Spleen (tissue), 11 donors: ENCODE results near the gene TNFRSF25. TPM values are rescaled to one million over a fixed set of nuclear protein-coding genes. Genes with fewer than 3 reads are reported as not detected.
A peak's percentile ranks its signal among the peaks of the same experiment; 100 is the strongest.
"Not testable (repeated sequence)": the region's sequence is repeated elsewhere in the genome, so short reads cannot be mapped to it uniquely, and the experiment has no call there.

ENCODE experiments used
- DNase-seq: peaks from one replicate; pipeline ENCODE4 v3.0.0-alpha.2; 2020
- H3K27ac ChIP-seq, 8 donors: fragments of 200-600 bp; sonication (generic) in 7 of 8; 1 replicate in 4 of 8; 2 replicates in 4 of 8; pipeline versions ENCODE4 v1.5.0 to v1.8.0; 2016 to 2021; ENCODE audit warnings: inconsistent platforms in 4 of 8, mild to moderate bottlenecking in 4 of 8, moderate library complexity in 1 of 8
- H3K27me3 ChIP-seq, 7 donors: fragments of 200-600 bp; sonication (generic) in 6 of 7; replicated peaks in 1 of 7; 1 replicate in 4 of 7; 2 replicates in 3 of 7; pipeline versions ENCODE4 v1.5.0 to v1.8.0; 2016 to 2021; ENCODE audit warnings: inconsistent platforms in 3 of 7, mild to moderate bottlenecking in 1 of 7
- H3K36me3 ChIP-seq, 6 donors: fragments of 200-600 bp; sonication (generic) in 5 of 6; 1 replicate in 4 of 6; 2 replicates in 2 of 6; pipeline versions ENCODE4 v1.5.0 to v1.8.0; 2016 to 2021; ENCODE audit warnings: inconsistent platforms in 2 of 6
- H3K4me1 ChIP-seq, 6 donors: fragments of 200-600 bp; sonication (generic) in 5 of 6; 1 replicate in 3 of 6; 2 replicates in 3 of 6; pipeline versions ENCODE4 v1.5.0 to v1.8.0; 2016 to 2021; ENCODE audit warnings: inconsistent platforms in 3 of 6
- H3K4me3 ChIP-seq, 8 donors: fragments of 200-600 bp; sonication (generic) in 7 of 8; 1 replicate in 4 of 8; 2 replicates in 4 of 8; pipeline versions ENCODE4 v1.5.0 to v1.8.0; 2016 to 2021; ENCODE audit warnings: inconsistent platforms in 4 of 8, mild to moderate bottlenecking in 4 of 8, moderate library complexity in 2 of 8
- H3K9me3 ChIP-seq, 8 donors: fragments of 200-600 bp; sonication (generic) in 7 of 8; 1 replicate in 4 of 8; 2 replicates in 4 of 8; pipeline versions ENCODE4 v1.5.0 to v1.8.0; 2016 to 2021; ENCODE audit warnings: inconsistent platforms in 4 of 8
- CTCF ChIP-seq, 11 experiments: fragments of 200-600 bp in 7 of 11; fragments of 450-650 bp in 4 of 11; sonication (generic) in 4 of 11; IDR thresholded peaks in 8 of 11; conservative IDR thresholded peaks in 3 of 11; 1 replicate in 7 of 11; 2 replicates in 4 of 11; pipeline versions ENCODE4 v1.4.0 to v1.8.0; 2016 to 2021; ENCODE audit warnings: antibody characterized with exemption in 11 of 11, inconsistent platforms in 4 of 11, mild to moderate bottlenecking in 1 of 11
- POLR2A ChIP-seq, 3 donors: fragments of 450-650 bp; IDR thresholded peaks; one replicate each; pipeline ENCODE4 v1.5.1; 2017; ENCODE audit warnings: antibody characterized with exemption in 3 of 3, mild to moderate bottlenecking in 1 of 3
- POLR2AphosphoS5 ChIP-seq, 3 donors: sonication (generic); formaldehyde crosslinking; IDR thresholded peaks; one replicate each; pipeline ENCODE4 v1.5.1; 2017; ENCODE audit warnings: antibody characterized with exemption in 3 of 3
- WGBS, 5 donors: extraction: QIAGEN DNeasy Blood & Tissue Kit in 3 of 5; methylation state at CpG; one replicate each; pipeline versions ENCODE4 v1.1.5 to v1.1.7; 2013 to 2018; 5-methylcytosine and 5-hydroxymethylcytosine counted together
- intact Hi-C: fragments of 100-400 bp; cut with DNase I; formaldehyde crosslinking; loops from one replicate; pipeline ENCODE4 v1.15.0; 2023; ENCODE audit warnings: low total_unique reads
- polyA plus RNA-seq, 3 donors: library from polyadenylated mRNA; stranded (reverse); fragments of 200-250 nt; gene quantifications; one replicate each; pipeline ENCODE4 v1.2.1, GENCODE V29; 2013
- total RNA-seq, 7 donors: library from RNA; depleted of rRNA in 3 of 7; stranded (reverse); fragments of >200 nt in 3 of 7; fragmentation: NEBNext Ultra II Directional in 4 of 7; extraction: Animal tissue kit (Norgen Biotek cat#: 25700) in 4 of 7; gene quantifications; one replicate each; pipeline versions ENCODE4 v1.1.0 to v1.2.1, GENCODE V29; 2016 to 2021
- donor health status: healthy with polysubstance abuse.
- donor health status: DM: no; HTN: no; CAD: no; lungs with moderate emphysema.
- donor health status: DM: no; HTN: no; CAD: no.
- donor health status: Bipolar disorder and iron deficiency.
- donor health status: healthy.
- donor health status: DM: no; HTN: no; CAD: no.
- donor health status: DM: yes; HTN: yes; CAD: no.

TNFRSF25 gene
- total and polyA plus RNA-seq, 10 donors: 30.9 to 147 (median 66.8) TPM

- intact Hi-C loops: no loop called here
- Histone ChIP-seq H3K9me3 (no peaks in the 10 kb centered on the region), H3K27me3 (peaks cover 0 to 48% (median 5%) of the 10 kb centered on the region in 7 donors), H3K27ac (peak overlapping the region in 7 of 8 donors; percentile 16 to 86 (median 82)), H3K4me1 (peaks cover 15 to 96% (median 69%) of the 10 kb centered on the region in 6 donors), H3K4me3 (peak overlapping the region; percentile 35 to 80 (median 49)), H3K36me3 (no peaks in the 10 kb centered on the region)
- DNase-seq: no peak
- TF ChIP-seq CTCF (IDR thresholded peaks at IDR 0.05 in 8 of 11, conservative IDR thresholded peaks at IDR 0.05 in 3 of 11) (no peak), POLR2A (IDR thresholded peaks at IDR 0.05) (no peak), POLR2AphosphoS5 (IDR thresholded peaks at IDR 0.05) (no peak)
- 34 to 40% (median 38%) methylated on average over 12 to 13 of the region's 13 CpGs for WGBS, 5 donors
Measured at GRCh38 chr1:6496365-6496721, 30.4 kb upstream of the TNFRSF25 start.

- WGBS, 5 donors: 65 to 70% (median 68%) methylated on average over 11 to 14 of the region's 14 CpGs
- TF ChIP-seq POLR2A (IDR thresholded peaks at IDR 0.05): no peak
- peak in 1 of 3 donors; percentile 8 for TF ChIP-seq POLR2AphosphoS5 (IDR thresholded peaks at IDR 0.05)
- no peak for TF ChIP-seq CTCF (IDR thresholded peaks at IDR 0.05 in 8 of 11, conservative IDR thresholded peaks at IDR 0.05 in 3 of 11)
- peak overlapping the region; percentile 35 to 80 (median 49) for H3K4me3 ChIP-seq
- H3K27me3 ChIP-seq: peaks cover 0 to 53% (median 5%) of the 10 kb centered on the region in 7 donors
- intact Hi-C loops: no loop called here
- H3K27ac ChIP-seq: peak overlapping the region in 6 of 8 donors; percentile 16 to 86 (median 82)
- DNase-seq: no peak
- peaks cover 15 to 96% (median 69%) of the 10 kb centered on the region in 6 donors for H3K4me1 ChIP-seq
- H3K9me3 ChIP-seq: no peaks in the 10 kb centered on the region
- no peaks in the 10 kb centered on the region for H3K36me3 ChIP-seq
Measured at GRCh38 chr1:6495540-6496364, 29.8 kb upstream of the TNFRSF25 start.

- Histone ChIP-seq H3K27me3 (peaks cover 0 to 61% (median 5%) of the 10 kb centered on the region in 7 donors), H3K36me3 (no peaks in the 10 kb centered on the region), H3K27ac (peak overlapping the region in 6 of 8 donors; percentile 42 to 86 (median 81)), H3K4me3 (peak overlapping the region in 2 of 8 donors; percentile 70 to 80), H3K9me3 (no peaks in the 10 kb centered on the region), H3K4me1 (peaks cover 17 to 97% (median 72%) of the 10 kb centered on the region in 6 donors)
- TF ChIP-seq POLR2A (IDR thresholded peaks at IDR 0.05) (no peak), POLR2AphosphoS5 (IDR thresholded peaks at IDR 0.05) (peak in 1 of 3 donors; percentile 8)
- WGBS, 5 donors: 23 to 50% (median 35%) methylated on average over 3 to 13 of the region's 13 CpGs
- DNase-seq: no peak
- intact Hi-C loops: no loop called here
Measured at GRCh38 chr1:6495041-6495441, 29.1 kb upstream of the TNFRSF25 start.

GRCh38 chr1:6494627-6495026 is 28.7 kb upstream of the TNFRSF25 start:
- Histone ChIP-seq H3K4me1 (peaks cover 19 to 97% (median 73%) of the 10 kb centered on the region in 6 donors), H3K9me3 (no peaks in the 10 kb centered on the region), H3K27ac (peak overlapping the region in 6 of 8 donors; percentile 42 to 86 (median 81)), H3K36me3 (no peaks in the 10 kb centered on the region), H3K4me3 (peak overlapping the region in 1 of 8 donors; percentile 80), H3K27me3 (peaks cover 0 to 65% (median 5%) of the 10 kb centered on the region in 7 donors)
- DNase-seq: no peak
- intact Hi-C loops: no loop called here
- no peak for TF ChIP-seq POLR2AphosphoS5 (IDR thresholded peaks at IDR 0.05)
- no peak for TF ChIP-seq POLR2A (IDR thresholded peaks at IDR 0.05)
- no peak for TF ChIP-seq CTCF (IDR thresholded peaks at IDR 0.05 in 8 of 11, conservative IDR thresholded peaks at IDR 0.05 in 3 of 11)
- WGBS, 5 donors: 71 to 90% (median 80%) methylated on average over 2 to 4 of the region's 4 CpGs

GRCh38 chr1:6493834-6494223 is 27.9 kb upstream of the TNFRSF25 start:
- peaks cover 0 to 60% (median 5%) of the 10 kb centered on the region in 7 donors for H3K27me3 ChIP-seq
- WGBS, 5 donors: 76 to 94% (median 89%) methylated on average over 3 to 4 of the region's 4 CpGs
- H3K4me3 ChIP-seq, intact Hi-C loops, H3K9me3 ChIP-seq, H3K36me3 ChIP-seq, DNase-seq: not testable (repeated sequence)
- H3K27ac ChIP-seq: peak overlapping the region in 6 of 8 donors; percentile 43 to 86 (median 82)
- peaks cover 15 to 97% (median 69%) of the 10 kb centered on the region in 6 donors for H3K4me1 ChIP-seq
